Endothelial cell (in vitro differentiated cells): ENCODE results near the gene QSER1. TPM values are rescaled to one million over a fixed set of nuclear protein-coding genes. Genes with fewer than 3 reads are reported as not detected.

ENCODE experiments used
- DNase-seq: peaks from one replicate; pipeline ENCODE4 v3.0.0; 2021; ENCODE audit warnings: low spot score
- H3K27ac Mint-ChIP-seq: one replicate; pipeline ENCODE4 v1.8.0; 2021; ENCODE audit warnings: mixed read lengths, inconsistent platforms; ENCODE audit not compliant: unreplicated experiment
- H3K27me3 Mint-ChIP-seq: one replicate; pipeline ENCODE4 v1.8.0; 2021; ENCODE audit warnings: mild to moderate bottlenecking, moderate library complexity, mixed read lengths, inconsistent platforms; ENCODE audit not compliant: unreplicated experiment
- H3K36me3 Mint-ChIP-seq: one replicate; pipeline ENCODE4 v1.8.0; 2021; ENCODE audit warnings: mild to moderate bottlenecking, low read depth, mixed read lengths, inconsistent platforms; ENCODE audit not compliant: unreplicated experiment
- H3K4me1 Mint-ChIP-seq: one replicate; pipeline ENCODE4 v1.8.0; 2021; ENCODE audit warnings: mild to moderate bottlenecking, mixed read lengths, inconsistent platforms; ENCODE audit not compliant: unreplicated experiment
- H3K4me3 Mint-ChIP-seq: one replicate; pipeline ENCODE4 v1.8.0; 2021; ENCODE audit warnings: mild to moderate bottlenecking, mixed read lengths, inconsistent platforms; ENCODE audit not compliant: unreplicated experiment
- H3K9me3 Mint-ChIP-seq: one replicate; pipeline ENCODE4 v1.8.0; 2021; ENCODE audit warnings: mixed read lengths, inconsistent platforms; ENCODE audit not compliant: unreplicated experiment
- total RNA-seq: library from RNA; stranded (reverse); fragmentation: NEBNext Ultra II Directional; extraction: Animal tissue kit (Norgen Biotek cat#: 25700); gene quantifications from one replicate; pipeline ENCODE4 v1.2.1, GENCODE V29; 2021; ENCODE audit not compliant: unreplicated experiment
- TF ChIP-seq, protein P1 (sequence below): fragments of 200-600 bp; sonication (generic); IDR thresholded peaks from one replicate; pipeline ENCODE4 v1.5.0; 2021; ENCODE audit warnings: antibody characterized with exemption; ENCODE audit not compliant: unreplicated experiment

QSER1 gene
- total RNA-seq, 1 donor from 2014 or later: 57.4 TPM

DNA sequence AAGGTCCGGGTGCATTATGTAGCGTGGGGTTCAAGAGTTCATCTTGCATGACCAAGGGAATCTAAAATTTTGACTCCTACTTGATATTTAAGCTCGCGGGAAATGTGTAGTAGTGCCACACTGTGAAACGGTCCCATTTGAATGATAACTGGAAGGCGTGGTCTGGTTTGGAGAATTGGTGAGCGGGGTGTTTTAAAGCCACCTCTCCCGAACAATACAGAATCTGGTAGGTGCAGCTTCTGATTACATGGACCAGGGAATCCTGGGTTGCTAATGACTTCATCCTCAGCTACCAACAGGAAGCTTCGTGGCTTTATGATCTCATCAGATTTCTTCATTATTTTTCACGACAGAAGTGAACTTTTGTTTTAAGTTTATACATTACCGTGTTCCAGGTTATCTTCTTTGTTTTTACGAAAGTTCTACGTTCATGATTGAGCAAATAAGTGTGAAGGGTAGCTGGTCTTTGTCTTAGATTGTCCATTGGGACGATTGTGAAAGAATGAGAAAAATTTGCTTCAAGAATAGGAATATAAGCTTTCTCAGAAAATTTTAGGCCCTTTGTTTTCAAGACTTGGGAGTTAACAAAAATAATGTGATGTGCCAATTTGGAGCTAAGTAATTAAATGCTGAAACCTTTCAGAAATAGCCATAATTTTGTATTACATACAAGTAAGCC is 1.7 kb downstream of the QSER1 start:
- peaks cover 2% of the 10 kb centered on the region for H3K27me3 Mint-ChIP-seq
- no peaks in the 10 kb centered on the region for H3K9me3 Mint-ChIP-seq
- DNase-seq: peak; percentile 22
- peaks cover 13% of the 10 kb centered on the region for H3K36me3 Mint-ChIP-seq
- H3K4me1 Mint-ChIP-seq: peaks cover 45% of the 10 kb centered on the region
- peak overlapping the region; percentile 100 for H3K27ac Mint-ChIP-seq
- peak overlapping the region; percentile 94 for H3K4me3 Mint-ChIP-seq
- TF ChIP-seq, protein P1, sequence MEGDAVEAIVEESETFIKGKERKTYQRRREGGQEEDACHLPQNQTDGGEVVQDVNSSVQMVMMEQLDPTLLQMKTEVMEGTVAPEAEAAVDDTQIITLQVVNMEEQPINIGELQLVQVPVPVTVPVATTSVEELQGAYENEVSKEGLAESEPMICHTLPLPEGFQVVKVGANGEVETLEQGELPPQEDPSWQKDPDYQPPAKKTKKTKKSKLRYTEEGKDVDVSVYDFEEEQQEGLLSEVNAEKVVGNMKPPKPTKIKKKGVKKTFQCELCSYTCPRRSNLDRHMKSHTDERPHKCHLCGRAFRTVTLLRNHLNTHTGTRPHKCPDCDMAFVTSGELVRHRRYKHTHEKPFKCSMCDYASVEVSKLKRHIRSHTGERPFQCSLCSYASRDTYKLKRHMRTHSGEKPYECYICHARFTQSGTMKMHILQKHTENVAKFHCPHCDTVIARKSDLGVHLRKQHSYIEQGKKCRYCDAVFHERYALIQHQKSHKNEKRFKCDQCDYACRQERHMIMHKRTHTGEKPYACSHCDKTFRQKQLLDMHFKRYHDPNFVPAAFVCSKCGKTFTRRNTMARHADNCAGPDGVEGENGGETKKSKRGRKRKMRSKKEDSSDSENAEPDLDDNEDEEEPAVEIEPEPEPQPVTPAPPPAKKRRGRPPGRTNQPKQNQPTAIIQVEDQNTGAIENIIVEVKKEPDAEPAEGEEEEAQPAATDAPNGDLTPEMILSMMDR: no peak

DNA sequence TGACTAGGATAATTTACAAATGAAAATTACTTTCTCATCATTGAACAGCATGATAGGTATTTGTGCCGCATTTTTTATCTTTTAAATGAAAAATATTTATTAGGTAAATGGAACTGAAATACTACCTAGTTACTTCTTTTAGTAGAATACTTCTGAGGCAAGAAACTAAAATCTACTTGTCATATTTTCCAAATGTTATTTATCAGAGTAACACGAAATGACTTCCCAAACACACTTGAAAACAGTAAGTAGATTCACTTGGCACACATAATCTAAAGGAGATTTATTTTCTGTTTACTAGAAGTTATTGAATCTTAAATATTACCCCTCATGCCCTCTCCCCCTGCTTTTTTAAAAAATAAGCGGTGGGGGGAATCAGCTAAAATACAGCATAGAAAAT is 2.3 kb downstream of the QSER1 start:
- no peak for DNase-seq
- peaks cover 10% of the 10 kb centered on the region for H3K36me3 Mint-ChIP-seq
- TF ChIP-seq, protein P1: no peak
- peaks cover 52% of the 10 kb centered on the region for H3K4me1 Mint-ChIP-seq
- no peaks in the 10 kb centered on the region for H3K9me3 Mint-ChIP-seq
- peak overlapping the region; percentile 94 for H3K4me3 Mint-ChIP-seq
- H3K27ac Mint-ChIP-seq: peak overlapping the region; percentile 100
- H3K27me3 Mint-ChIP-seq: peaks cover 2% of the 10 kb centered on the region

DNA sequence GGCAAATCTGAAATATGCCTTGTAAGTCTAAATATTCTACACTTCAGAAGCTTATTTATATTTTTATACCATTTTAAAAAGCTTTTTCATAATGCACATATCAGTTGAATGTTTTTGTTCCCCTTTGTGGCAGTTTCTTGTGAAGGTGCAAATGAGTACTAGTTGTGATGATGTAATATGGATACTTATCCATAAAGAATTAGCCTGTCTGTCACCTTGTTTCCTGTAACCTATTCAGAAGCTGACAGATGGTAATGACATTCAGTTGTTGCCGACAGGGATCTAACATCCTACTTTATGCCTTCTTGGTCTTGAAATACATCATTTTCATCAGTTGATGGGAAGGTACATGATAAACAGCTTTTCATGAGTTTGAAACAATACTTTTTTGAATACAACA is 2.9 kb downstream of the QSER1 start:
- no peaks in the 10 kb centered on the region for H3K9me3 Mint-ChIP-seq
- H3K27ac Mint-ChIP-seq: peak overlapping the region; percentile 100
- H3K4me1 Mint-ChIP-seq: peaks cover 51% of the 10 kb centered on the region
- peaks cover 8% of the 10 kb centered on the region for H3K36me3 Mint-ChIP-seq
- H3K27me3 Mint-ChIP-seq: peaks cover 2% of the 10 kb centered on the region
- DNase-seq: no peak
- H3K4me3 Mint-ChIP-seq: peak overlapping the region; percentile 77
- TF ChIP-seq, protein P1: no peak

DNA sequence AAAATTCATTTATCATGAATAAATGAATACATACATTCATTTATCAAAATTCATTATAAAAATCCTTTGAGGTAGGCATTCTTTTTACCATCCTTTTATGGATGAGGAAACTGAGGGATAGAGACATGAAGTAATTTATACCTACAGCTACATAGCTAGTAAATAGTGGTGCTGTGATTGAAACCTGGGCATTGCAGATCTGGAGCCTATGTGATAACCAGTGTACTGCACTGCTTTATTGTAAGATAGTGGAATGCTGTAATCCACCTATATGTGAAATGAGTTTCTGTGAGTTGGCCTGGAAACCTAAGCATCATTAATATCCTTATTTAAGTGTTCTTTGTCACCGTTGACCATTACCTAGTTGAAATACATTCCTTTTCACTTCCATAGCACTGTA is 4.5 kb downstream of the QSER1 start:
- H3K36me3 Mint-ChIP-seq: peaks cover 7% of the 10 kb centered on the region

GRCh38 chr11:32899438-32899837 is 6.8 kb downstream of the QSER1 start:
- H3K36me3 Mint-ChIP-seq: peaks cover 9% of the 10 kb centered on the region
- H3K9me3 Mint-ChIP-seq: no peaks in the 10 kb centered on the region
- no peak for DNase-seq
- TF ChIP-seq, protein P1: no peak
- H3K4me3 Mint-ChIP-seq: no peak overlapping the region
- no peaks in the 10 kb centered on the region for H3K27me3 Mint-ChIP-seq
- H3K4me1 Mint-ChIP-seq: peaks cover 78% of the 10 kb centered on the region
- no peak overlapping the region for H3K27ac Mint-ChIP-seq

More for the DNA sequence above, 4.5 kb downstream of the QSER1 start:
- Mint-ChIP-seq H3K4me1 (peaks cover 60% of the 10 kb centered on the region), H3K27ac (peak overlapping the region; percentile 39), H3K4me3 (peak overlapping the region; percentile 27), H3K27me3 (peaks cover under 1% of the 10 kb centered on the region), H3K9me3 (no peaks in the 10 kb centered on the region)
- TF ChIP-seq, protein P1: no peak
- no peak for DNase-seq
